GM13977 (cell line): ENCODE results near the gene INMT.

ENCODE experiments used
- DNase-seq: peaks from one replicate; pipeline ENCODE4 v3.0.0; 2012; ENCODE audit warnings: low spot score
- CTCF ChIP-seq: IDR thresholded peaks from 2 replicates; pipeline ENCODE4 v1.5.1; 2012; ENCODE audit warnings: mild to moderate bottlenecking, control low read depth; ENCODE audit not compliant: insufficient read depth; ENCODE audit errors: extremely low read depth, missing control alignments
- in situ Hi-C: fragments of 300-500 bp; cut with MboI; formaldehyde crosslinking; loops from one replicate; pipeline ENCODE4 v1.12.0; 2022; ENCODE audit warnings: low sequenced_read_pairs, low pct_unique_long_range_greater_than_20kb, mixed read lengths, inconsistent platforms; ENCODE audit not compliant: unreplicated experiment

Gene INMT

DNA sequence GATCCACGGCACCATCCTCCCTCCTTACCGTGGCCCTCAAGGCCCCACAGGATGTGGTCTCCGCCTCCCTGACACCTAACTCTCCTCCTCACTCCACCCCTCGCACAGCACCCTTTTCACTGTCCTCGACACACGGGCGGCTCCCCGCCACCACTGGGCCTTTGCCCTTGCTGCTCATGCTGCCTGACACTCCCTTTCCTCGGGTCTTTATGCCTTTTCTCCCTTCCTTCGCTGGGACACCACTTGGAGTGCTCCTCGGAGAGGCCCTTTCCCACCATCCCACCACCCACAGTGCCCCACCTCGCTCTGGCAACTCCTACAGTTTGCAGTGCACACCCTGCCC lies 7.9 kb upstream of the INMT start:
- no peak for DNase-seq
- in situ Hi-C loops = no loop called here
- TF ChIP-seq CTCF = no peak

GRCh38 chr7:30745261-30745941 lies 6.5 kb upstream of the INMT start:
- TF ChIP-seq CTCF = no peak
- no peak for DNase-seq
- in situ Hi-C loops = no loop called here

GRCh38 chr7:30750010-30750409 lies 1.9 kb upstream of the INMT start:
- in situ Hi-C loops = no loop called here
- no peak for TF ChIP-seq CTCF

GRCh38 chr7:30750683-30751650 lies 968 bp upstream of the INMT start:
- no peak for TF ChIP-seq CTCF
- in situ Hi-C loops = no loop called here
- no peak for DNase-seq

More at GRCh38 chr7:30750010-30750409, 1.9 kb upstream of the INMT start:
- no peak for DNase-seq

- in situ Hi-C loops = no loop called here
- DNase-seq = no peak
- TF ChIP-seq CTCF = no peak
These were observed 549 bp downstream of the INMT start for GRCh38 chr7:30752484-30752883.

GRCh38 chr7:30752979-30753378 lies 1.0 kb downstream of the INMT start:
- DNase-seq = no peak
- no peak for TF ChIP-seq CTCF
- in situ Hi-C loops = no loop called here
